Epithelial cell of proximal tubule (primary cell): ENCODE results near the gene CCL27. TPM values are rescaled to one million over a fixed set of nuclear protein-coding genes. Genes with fewer than 3 reads are reported as not detected.
A peak's percentile ranks its signal among the peaks of the same experiment; 100 is the strongest.

ENCODE experiments used
- DNase-seq: peaks from one replicate; pipeline ENCODE4 v3.0.0-alpha.2; 2011; ENCODE audit warnings: low read depth
- H3K4me3 ChIP-seq: 2 replicates; pipeline ENCODE4 v1.5.1; 2011; ENCODE audit warnings: low read depth, mild to moderate bottlenecking, low read length
- CTCF ChIP-seq: conservative IDR thresholded peaks from 2 replicates; pipeline ENCODE4 v1.5.1; 2012; ENCODE audit warnings: low read depth, mild to moderate bottlenecking, low read length
- total RNA-seq: library from RNA; depleted of rRNA; stranded (reverse); fragments of >200 nt; gene quantifications from 2 replicates; pipeline ENCODE4 v1.2.3, GENCODE V29; 2015

The CCL27 gene
- total RNA-seq, 1 donor from 2014 or later = not detected

GRCh38 chr9:34620061-34620994 is 42.1 kb downstream of the CCL27 start, which contains the start of gene DCTN3:
DCTN3 (minus strand) TSS chr9:34620495; CDS start chr9:34620464, 31 bp downstream.
- TF ChIP-seq CTCF = no peak
- peak within 1 kb of the TSS; percentile 67 for H3K4me3 ChIP-seq
- DNase-seq = peak; percentile 51

- TF ChIP-seq CTCF = no peak
- H3K4me3 ChIP-seq = no peak overlapping the region
- no peak for DNase-seq
These were observed 47.3 kb downstream of the CCL27 start for GRCh38 chr9:34615132-34615531.

GRCh38 chr9:34612788-34613390 is 49.6 kb downstream of the CCL27 start:
- peak overlapping the region; percentile 81 for H3K4me3 ChIP-seq
- TF ChIP-seq CTCF = peak; percentile 93
- no peak for DNase-seq

Other genes starting within 250 kb of the CCL27 start
- 19.9 and 30.7 TPM in 2 replicates for gene FAM219A, start 204.1 kb downstream of the CCL27 start, total RNA-seq
- gene DNAI1, start 203.9 kb downstream of the CCL27 start, total RNA-seq = 0.06 TPM in 1 of 2 replicates, not detected in the other
- gene ENHO, start 139.7 kb downstream of the CCL27 start, total RNA-seq = 0.22 and 0.75 TPM in 2 replicates
- not detected in 2 replicates for gene CNTFR, start 72.9 kb downstream of the CCL27 start, total RNA-seq
- 23.9 and 31.5 TPM in 2 replicates for gene RPP25L, start 50.6 kb downstream of the CCL27 start, total RNA-seq
- 90.6 and 150 TPM in 2 replicates for gene DCTN3, start 42.2 kb downstream of the CCL27 start, total RNA-seq
- not detected in 2 replicates for gene ARID3C, start 33.6 kb downstream of the CCL27 start, total RNA-seq
- gene SIGMAR1, start 24.9 kb downstream of the CCL27 start, total RNA-seq = 97.9 and 178 TPM in 2 replicates
- 20.3 and 24.5 TPM in 2 replicates for gene GALT, start 16.0 kb downstream of the CCL27 start, total RNA-seq
- 1.8 and 4.7 TPM in 2 replicates for gene IL11RA, start 10.5 kb downstream of the CCL27 start, total RNA-seq
- gene CCL19, start 28.6 kb upstream of the CCL27 start, total RNA-seq = not detected in 2 replicates
- gene CCL21, start 47.5 kb upstream of the CCL27 start, total RNA-seq = not detected in 2 replicates